HG03354 (cell line): Measurements from ENCODE around the gene TMEM223.
A peak's percentile ranks its signal among the peaks of the same experiment; 100 is the strongest.
"Not testable (repeated sequence)": the region's sequence is repeated elsewhere in the genome, so short reads cannot be mapped to it uniquely, and the experiment has no call there.

Experiments
- ATAC-seq: cut with Tn5 transposase; IDR thresholded peaks from one replicate; pipeline ENCODE4 v1.9.1; 2021; ENCODE audit warnings: mild to moderate bottlenecking; ENCODE audit not compliant: unreplicated experiment, poor library complexity, severe bottlenecking

TMEM223 gene

DNA sequence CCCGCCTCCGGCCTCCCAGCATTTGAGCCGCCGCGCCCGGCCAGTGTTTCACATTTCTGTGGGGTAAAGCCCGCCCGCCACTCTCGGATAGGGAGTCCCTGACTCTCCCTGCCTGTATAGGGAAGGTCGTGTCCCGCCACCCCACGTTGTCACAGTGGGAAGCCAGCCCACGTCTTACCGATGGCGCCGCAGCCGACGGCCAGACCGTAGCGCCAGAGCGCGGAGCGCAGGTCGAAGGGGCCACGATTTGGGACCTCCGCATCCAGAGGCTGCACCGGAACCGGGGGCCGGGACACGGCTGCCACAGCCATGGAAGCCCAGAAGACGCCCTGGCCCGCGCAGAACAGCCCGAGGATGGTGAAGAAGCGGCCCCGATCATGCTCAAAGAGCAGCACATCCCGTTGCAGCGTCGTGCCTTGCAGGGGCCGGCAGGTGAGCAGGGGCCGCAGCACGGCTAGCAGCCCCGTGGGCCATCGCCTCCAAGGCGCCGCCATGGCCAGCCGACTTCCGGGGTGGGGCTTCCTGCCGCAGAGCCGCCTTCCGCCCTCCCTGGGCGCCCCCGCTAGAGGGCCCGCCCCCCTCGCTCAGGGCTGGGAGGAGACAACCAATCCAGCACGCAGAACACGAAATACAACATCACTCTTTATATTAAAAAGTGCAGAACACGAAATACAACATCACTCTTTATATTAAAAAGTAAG, at the start of gene TMEM223:
Gene TMEM223 (minus strand): TSS at position 506 of the 701 bp plus-strand sequence. CDS start 12 bp downstream, at position 494.
- ATAC-seq = peak; percentile 76

DNA sequence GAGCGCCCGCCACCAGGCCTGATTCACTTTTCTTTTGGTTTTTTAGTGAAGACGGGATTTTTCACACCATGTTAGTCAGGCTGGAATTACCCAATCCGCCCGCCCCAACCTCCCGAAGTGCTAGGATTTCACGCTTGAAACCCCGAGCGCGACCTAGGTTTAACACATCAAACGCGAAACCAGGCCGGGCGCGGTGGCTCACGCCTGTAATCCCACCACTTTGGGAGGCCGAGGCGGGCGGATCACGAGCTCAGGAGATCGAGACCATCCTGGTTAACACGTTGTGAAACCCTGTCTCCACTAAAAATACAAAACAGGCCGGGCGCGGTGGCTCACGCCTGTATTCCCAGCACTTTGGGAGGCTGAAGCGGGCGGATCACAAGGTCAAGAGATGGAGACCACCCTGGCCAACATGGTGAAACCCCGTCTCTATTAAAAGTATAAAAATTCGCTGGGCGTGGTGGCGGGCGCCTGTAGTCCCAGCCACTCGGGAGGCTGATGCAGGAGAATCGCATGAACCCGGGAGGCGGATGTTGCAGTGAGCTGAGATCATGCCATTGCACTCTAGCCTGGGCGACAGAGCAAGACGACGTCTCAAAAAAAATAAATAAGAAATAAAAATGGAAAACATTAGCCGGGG, 49.0 kb upstream of the TMEM223 start:
- peak; percentile 15 for ATAC-seq

DNA sequence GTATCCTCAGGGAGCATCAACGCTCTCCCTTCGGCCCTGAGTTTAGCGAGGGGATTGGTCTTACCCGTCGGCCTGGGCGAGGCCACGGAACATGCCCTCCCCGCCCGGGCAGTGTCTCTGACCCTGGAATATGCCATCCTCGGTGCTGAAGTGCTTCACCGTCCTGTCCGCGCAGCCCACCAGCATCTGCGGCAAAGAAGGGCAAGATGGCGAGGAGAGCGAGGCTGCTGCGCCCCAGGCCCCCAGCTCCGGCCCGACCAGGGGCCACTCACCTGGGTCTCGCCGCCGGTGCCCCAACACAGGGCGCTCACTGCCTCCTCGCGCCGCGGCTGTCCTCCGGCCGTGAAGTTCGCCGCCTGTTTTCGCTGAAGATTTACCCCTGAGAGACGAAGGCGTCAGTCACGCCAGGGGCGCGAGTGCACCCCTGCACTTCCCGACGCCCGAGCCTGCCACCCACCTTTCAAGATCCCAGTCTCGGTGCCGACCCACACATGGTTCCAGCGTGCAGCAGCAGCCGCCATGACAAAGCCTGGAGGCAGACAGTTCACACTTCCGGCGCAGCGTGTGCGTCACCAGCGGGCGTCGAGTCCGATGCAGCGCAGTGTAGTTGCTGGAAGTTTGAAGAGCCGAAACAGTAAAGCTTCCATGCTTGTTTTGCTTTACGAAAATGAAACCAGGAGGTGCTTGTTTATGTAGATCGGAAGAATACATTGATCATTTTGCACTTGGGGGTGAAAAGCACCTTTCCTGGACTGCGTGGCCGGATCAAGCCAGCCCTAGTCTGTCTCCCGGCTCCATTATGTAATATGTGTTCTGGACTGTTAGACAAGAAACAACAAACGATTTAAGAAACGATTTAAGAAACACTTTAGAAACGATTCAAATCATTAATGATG, 47.5 kb upstream of the TMEM223 start, which contains the start of gene WDR74:
Gene WDR74 (minus strand): TSS at position 541 of the 896 bp plus-strand sequence. CDS start 20 bp downstream, at position 521.
- peak; percentile 49 for ATAC-seq

DNA sequence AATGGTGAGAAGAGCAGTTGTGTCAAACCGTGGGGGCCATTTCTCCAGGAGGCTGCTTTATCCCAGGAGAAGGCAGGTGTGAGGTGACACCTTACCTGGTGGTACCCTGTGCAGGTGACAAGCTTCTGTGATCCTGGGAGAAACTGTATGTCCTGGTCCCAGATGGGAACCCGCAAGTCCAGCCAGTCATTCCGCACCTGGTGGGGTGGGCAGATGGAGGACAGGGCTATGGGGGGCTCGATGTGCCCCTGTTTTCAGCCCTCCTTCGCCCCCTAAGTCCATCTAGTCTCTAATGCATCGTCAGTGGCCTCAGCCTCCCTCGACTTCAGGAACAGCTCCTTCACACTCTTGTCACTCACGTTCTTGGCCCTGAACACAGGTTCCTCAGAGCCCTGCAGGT, 43.5 kb upstream of the TMEM223 start:
- no peak for ATAC-seq

GRCh38 chr11:62832336-62833234, 40.8 kb upstream of the TMEM223 start, which contains the start of gene TEX54:
Gene TEX54, minus strand, starts transcription at chr11:62832841.
- peak; percentile 15 for ATAC-seq

- peak; percentile 84 for ATAC-seq
Observed at GRCh38 chr11:62831520-62832335, 39.9 kb upstream of the TMEM223 start, which contains the start of gene STX5. Gene STX5, minus strand, starts transcription at chr11:62832051. Its CDS starts 808 bp downstream, at chr11:62831243.

DNA sequence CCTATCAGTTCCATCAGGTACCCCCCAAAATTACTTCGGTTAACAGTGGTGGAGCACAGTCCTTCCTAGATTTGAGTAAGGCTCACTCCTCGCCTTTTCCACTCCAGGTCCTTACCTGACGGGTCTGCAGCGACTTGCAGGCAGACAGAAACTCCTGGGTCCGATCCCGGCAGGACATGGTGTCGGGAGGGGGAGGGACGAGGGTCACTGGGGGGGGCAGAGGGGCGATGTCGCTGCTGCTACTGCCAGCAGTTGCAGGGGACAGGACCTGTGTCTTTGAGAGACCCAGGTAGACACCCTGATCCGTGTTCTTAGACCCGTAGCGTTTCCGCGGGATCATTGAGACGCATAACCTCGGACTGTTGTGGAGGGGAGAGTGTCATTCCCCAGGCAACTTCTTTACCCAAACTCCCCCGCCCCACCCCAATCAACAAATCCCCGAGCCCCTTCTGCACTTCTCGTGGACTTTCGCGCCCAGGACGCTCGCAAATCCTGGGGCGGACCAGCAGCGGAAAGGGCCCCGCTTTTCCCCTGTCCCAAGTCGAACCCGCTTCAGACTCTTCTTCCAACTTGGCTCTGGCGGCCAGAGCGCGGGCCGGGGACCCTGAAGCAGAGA, 39.2 kb upstream of the TMEM223 start:
- no peak for ATAC-seq

DNA sequence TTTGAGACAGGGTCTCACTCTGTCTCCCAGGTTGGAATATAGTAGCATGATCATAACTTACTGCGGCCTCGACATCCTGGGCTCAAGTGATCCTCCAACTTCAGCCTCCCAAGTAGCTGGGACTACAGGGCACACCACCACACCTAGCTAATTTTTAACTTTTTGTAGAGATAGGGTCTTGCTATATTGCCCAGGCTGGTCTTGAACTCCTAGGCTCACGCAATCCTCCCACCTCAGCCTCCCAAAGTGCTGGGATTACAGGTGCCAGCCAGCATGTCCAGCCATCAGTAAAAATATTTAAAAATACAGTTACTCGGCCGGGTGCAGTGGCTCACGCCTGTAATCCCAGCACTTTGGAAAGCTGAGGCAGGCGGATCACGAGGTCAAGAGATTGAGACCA, 36.3 kb upstream of the TMEM223 start:
- not testable (repeated sequence) for ATAC-seq

DNA sequence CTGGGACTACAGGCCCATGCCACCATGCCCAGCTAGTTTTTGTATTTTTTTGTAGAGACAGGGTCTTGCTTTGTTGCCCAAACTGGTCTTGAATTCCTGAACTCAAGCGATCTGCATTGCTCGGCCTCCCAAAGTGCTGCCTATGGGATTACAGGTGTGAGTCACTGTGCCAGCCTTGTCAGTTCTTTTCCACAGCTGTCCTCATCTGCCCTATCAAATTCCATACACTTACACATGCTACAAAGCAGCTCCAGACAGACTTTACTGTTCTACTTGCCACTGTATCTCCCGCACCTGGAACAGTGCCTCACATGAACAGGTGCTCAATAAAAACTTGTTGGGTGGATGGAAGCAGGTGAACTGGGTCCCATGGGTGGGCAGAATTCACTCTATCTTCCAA, 31.9 kb upstream of the TMEM223 start:
- no peak for ATAC-seq

DNA sequence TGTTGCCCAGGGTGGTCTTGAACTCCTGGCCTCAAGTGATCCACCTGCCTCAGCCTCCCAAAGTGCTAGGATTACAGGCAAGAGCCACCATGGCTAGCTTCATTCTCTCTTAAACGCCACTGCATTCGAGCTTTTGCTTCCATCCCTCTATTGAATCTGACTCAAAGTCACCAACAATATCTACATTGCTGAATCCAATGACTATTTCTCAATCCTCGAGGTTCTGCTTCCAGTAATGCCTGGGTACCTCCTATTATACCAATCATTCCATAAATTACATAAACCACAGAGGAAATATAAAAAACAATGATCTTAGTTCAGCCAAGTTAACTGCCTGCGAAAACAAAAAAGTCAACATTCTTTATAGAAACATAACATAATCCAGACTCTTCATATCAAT, 25.3 kb upstream of the TMEM223 start:
- no peak for ATAC-seq

DNA sequence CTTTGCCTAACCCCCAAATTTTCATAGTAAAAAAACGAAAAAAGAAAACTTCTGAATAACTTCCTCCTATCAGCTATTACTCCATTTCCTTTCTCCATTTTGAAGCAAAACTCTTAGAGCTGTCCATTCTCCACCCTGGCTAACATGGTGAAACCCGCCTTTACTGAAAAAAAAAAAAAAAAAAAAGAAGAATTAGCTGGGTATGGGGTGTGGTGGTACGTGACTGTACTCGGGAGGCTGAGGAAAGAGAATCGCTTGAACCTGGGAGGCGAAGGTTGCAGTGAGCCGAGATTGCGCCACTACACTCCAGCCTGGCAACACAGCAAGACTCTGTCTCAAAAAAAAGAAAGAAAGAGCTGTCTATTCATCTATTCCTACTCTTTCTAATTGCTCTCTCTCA, 24.8 kb upstream of the TMEM223 start:
- ATAC-seq = no peak

DNA sequence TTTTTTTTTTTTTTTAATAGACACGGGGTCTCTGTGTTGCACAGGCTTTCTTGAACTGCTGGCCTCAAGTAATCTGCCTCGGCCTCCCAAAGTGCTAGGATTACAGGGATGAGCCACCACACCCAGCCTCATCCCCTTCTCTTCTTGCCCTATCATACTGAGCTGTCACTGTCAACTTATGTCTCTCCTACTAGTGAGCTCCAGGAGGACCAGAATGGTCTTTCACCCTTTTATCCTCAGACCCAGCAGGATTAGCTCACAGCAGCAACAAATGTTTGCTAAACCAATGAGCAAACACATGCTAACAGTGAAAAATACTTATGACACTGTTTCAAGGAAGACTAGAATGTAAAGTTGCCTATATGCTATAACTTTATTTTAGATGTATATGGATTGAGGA, 19.9 kb upstream of the TMEM223 start:
- ATAC-seq = no peak

GRCh38 chr11:62810748-62811147, 18.9 kb upstream of the TMEM223 start:
- ATAC-seq = no peak

GRCh38 chr11:62806611-62807121, 14.9 kb upstream of the TMEM223 start:
- ATAC-seq = no peak

DNA sequence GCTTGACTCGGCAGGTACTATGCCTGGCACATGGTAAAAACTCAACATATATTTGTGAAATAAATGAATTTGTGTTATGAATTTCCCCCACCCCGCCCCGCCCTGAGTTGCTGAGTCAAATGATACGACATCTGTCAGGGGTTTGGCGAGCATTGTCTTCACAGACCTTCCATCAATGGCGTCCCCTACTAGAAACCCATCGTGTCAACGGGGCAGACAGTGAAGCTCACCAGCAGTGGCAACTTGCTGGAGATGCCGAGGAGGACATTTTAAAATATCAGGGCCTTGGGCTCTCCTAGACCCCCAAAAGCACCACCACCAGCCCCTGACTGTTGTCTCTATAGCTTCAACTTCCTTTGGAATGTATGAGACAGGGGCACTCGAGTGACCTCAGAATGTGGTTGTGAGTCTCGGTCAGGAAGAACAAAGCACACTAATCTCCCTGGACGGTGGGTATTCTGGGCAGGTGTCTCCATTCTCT, 14.2 kb upstream of the TMEM223 start:
- no peak for ATAC-seq

GRCh38 chr11:62805076-62805892, 13.5 kb upstream of the TMEM223 start, which contains the start of gene NXF1:
Gene NXF1, minus strand, starts transcription at chr11:62805440. Its CDS starts 84 bp downstream, at chr11:62805356.
- peak; percentile 87 for ATAC-seq
